GM13976 (cell line): ENCODE results near the gene ACADSB.

Source experiments
- DNase-seq: peaks from one replicate; pipeline ENCODE4 v3.0.0; 2012; ENCODE audit warnings: low spot score
- CTCF ChIP-seq: IDR thresholded peaks from 2 replicates; pipeline ENCODE4 v1.5.1; 2012; ENCODE audit warnings: borderline replicate concordance, mild to moderate bottlenecking; ENCODE audit not compliant: insufficient read depth; ENCODE audit errors: extremely low read depth, missing control alignments, control extremely low read depth
- in situ Hi-C: fragments of 300-500 bp; cut with MboI; formaldehyde crosslinking; loops from one replicate; pipeline ENCODE4 v1.12.0; 2022; ENCODE audit warnings: low sequenced_read_pairs, mixed read lengths, inconsistent platforms; ENCODE audit not compliant: unreplicated experiment

ACADSB gene

GRCh38 chr10:123042708-123043408, 34.1 kb downstream of the ACADSB start:
- in situ Hi-C loops, result loop anchor here (10.0 kb wide), 3 partner anchors 82 to 512 kb away; no protein-coding TSS in a partner anchor
- DNase-seq, result no peak
- no peak for TF ChIP-seq CTCF

- TF ChIP-seq CTCF, result peak; percentile 66
- peak; percentile 70 for DNase-seq
- in situ Hi-C loops, result loop anchor here (10.0 kb wide), 3 partner anchors 81 to 511 kb away; no protein-coding TSS in a partner anchor
Measured at GRCh38 chr10:123043409-123043925, 34.7 kb downstream of the ACADSB start.

- no peak for DNase-seq
- in situ Hi-C loops, result loop anchor here (10.0 kb wide), 3 partner anchors 80 to 510 kb away; no protein-coding TSS in a partner anchor
- no peak for TF ChIP-seq CTCF
Measured at GRCh38 chr10:123044391-123044790, 35.6 kb downstream of the ACADSB start.

GRCh38 chr10:123045961-123046731, 37.3 kb downstream of the ACADSB start:
- in situ Hi-C loops, result loop anchor here (10.0 kb wide), 3 partner anchors 79 to 509 kb away; no protein-coding TSS in a partner anchor

GRCh38 chr10:123057968-123058367, 49.2 kb downstream of the ACADSB start:
- in situ Hi-C loops, result no loop called here
- no peak for TF ChIP-seq CTCF
- no peak for DNase-seq

More at GRCh38 chr10:123045961-123046731, 37.3 kb downstream of the ACADSB start:
- TF ChIP-seq CTCF, result no peak
- DNase-seq, result no peak

- no peak for DNase-seq
- TF ChIP-seq CTCF, result no peak
- in situ Hi-C loops, result no loop called here
Measured at GRCh38 chr10:123061865-123062264, 53.1 kb downstream of the ACADSB start.
